ENCODE results near the gene NPY5R.

NPY5R gene

GRCh38 chr4:163398238-163398637 is 54.5 kb downstream of the NPY5R start:
- no peak for TF ChIP-seq CTCF (conservative IDR thresholded peaks at IDR 0.05; ENCODE audit: low read depth, low read length)
- no peak for DNase-seq (ENCODE audit: low read depth)
- H3K4me3 ChIP-seq (ENCODE audit: low read depth, low read length) = no peak overlapping the region

GRCh38 chr4:163400911-163401310 is 57.2 kb downstream of the NPY5R start:
- no peak overlapping the region for H3K4me3 ChIP-seq (ENCODE audit: low read depth, low read length)
- DNase-seq (ENCODE audit: low read depth) = no peak
- TF ChIP-seq CTCF (conservative IDR thresholded peaks at IDR 0.05; ENCODE audit: low read depth, low read length) = no peak
